Activated CD8-positive, alpha-beta memory T cell treated with anti-CD3 and anti-CD28 coated beads, Interleukin-2, amount 50 U/mL, for 1 hour (primary cell): ENCODE results near the gene RGS16.
A peak's percentile ranks its signal among the peaks of the same experiment; 100 is the strongest.

Source experiments
- DNase-seq: peaks from one replicate; pipeline ENCODE4 v3.0.0-alpha.2; 2020; ENCODE audit errors: extremely low read depth

The RGS16 gene

DNA sequence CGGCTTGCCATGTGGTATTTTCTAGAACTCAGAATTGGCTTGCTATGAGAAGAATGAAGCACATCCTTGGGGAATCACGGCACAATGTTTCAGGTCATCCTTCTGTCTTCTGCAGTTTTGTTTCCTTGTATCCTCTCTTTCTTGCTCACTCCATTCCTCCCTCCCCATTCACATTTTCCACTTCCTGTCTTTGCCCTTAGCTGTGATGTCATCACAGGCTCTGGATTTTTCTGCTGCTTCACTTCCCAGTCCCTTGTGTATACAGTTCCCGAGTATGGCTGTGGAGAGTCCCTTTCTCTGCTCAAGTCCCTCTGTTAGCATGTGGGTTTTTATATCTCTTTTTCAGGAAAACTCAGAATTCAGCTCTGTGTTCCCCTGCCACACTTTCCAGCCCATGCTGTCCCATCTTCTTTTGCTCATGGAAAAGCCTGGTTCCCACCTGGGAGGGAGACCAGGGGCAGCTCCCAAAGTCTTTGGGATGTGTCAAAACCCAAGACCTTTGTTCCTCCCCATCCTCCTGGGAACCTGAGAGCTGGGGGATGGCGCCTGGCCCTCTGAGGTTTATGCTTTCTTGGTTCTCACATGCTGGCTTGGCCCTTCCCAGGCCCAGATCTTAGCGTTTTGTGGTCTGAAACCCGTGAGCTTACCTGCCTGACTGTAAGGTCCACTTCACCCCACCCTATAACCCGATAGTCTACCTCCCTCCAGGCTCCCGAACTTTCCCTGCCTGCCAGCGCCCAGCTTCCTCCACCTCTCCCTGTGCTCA lies 4.8 kb upstream of the RGS16 start:
- no peak for DNase-seq

DNA sequence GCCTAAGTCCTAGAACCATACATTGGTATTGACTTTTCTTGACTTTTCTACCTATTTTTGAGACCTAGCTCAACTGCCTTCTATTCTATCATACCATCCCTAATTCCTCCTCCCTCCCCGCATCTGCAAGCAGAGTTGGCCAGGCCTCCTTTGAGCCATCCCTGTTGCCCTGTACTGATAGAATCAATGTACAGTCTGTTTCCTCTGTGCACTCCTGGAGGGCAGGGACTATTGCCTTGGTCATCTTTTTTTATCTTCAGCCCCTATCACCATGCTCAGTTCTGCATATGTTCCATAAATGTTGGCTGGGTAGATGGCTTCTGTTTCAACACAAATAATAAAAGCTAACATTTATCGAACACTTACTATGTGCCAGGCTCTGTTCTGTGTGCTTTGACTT lies 4.0 kb upstream of the RGS16 start:
- DNase-seq, result no peak

DNA sequence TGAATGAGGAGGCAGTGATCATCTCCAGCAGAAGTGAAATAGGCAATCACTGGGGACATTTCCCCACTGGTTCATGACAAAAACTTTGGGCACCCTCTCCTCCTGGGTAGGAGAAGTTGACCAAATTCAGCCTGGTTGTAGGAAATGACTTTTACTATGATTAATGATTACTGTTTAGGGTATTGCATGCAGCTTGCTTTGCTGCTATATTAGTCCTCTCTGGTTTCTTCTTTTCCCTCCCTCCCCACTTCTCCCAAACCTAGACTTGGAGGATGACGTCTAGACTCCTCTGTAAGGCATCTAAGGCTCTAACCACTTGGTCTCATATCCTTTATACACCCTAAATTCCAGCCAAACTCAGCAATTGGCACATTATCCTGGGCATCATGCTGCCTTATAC lies 3.4 kb upstream of the RGS16 start:
- no peak for DNase-seq

DNA sequence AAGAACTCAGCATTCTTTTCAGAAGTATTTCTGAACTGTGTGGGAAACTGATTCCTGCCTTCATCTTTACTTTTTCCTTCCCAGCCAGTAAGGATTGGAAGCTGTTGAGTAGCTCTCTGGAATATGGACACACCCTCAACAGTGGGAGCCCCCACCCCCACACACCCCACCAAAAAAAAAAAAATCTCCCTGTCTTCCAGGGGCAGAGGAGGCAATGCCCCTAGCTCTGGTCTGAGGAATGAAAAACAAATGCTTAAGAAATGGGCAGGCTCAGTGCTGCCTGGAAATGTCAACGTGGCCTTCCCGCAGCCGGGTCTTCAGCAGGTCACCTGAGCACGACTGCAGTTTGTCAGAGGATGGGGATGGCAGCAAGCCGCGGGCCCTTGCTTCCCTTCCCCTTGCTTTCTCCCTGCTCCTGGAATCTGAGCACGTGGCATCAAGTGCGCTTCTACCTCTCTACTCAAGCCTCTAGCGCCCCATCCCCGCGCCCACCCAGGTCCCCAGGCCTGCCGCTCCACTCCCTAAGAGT lies 479 bp downstream of the RGS16 start:
- DNase-seq, result no peak

DNA sequence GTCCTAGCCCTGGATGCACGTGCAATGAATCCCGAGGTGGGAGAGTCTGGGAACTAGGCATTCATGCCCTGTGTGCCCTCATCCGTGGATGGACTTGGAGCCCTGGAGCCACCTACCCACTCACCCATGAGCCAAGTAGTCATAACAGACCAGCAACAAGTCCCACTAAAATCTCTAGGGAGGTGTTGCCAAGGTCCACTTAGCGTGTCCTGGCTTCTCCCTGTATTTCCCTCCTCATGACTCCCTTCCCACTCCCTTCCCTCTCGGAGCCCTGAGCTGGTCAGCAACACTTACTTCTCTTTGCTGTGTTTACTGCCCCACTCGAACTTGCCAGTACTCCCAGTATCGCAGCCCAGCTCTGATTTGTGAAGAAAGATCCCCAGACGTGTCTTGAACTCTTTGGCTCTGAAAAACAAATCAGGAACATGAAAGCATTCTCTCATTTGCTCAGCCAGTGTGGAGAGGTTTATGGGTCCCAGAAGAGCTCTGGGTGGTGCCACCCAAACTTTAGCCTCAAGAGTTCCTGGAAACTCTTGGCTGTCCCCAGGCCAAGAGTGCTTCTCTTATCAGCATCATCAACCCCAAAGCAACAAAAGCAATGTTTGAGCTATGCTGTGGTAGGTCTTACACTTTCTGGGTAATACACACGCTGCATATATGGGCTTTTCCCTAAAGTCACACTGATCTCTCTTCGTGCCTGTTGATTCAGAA lies 1.1 kb downstream of the RGS16 start:
- DNase-seq, result no peak

DNA sequence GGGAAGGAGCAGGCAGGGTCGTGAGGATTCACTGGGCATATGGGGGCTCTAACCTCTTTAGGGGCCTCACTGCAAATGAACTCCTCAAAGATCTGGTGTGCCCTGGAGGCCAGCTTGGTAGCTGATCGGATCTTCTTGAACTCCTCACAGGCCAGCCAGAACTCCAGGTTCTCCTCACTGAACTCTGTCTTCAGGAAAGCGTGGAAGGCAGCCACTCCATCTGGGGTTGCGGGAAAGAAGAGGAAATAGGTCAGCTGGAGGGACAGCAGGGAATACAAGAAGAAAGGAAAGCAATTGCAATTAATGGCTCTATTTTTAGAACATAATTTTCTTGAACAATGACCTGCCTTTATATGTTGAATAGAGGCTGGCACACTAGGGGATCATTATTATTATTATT lies 2.3 kb downstream of the RGS16 start:
- DNase-seq, result no peak

DNA sequence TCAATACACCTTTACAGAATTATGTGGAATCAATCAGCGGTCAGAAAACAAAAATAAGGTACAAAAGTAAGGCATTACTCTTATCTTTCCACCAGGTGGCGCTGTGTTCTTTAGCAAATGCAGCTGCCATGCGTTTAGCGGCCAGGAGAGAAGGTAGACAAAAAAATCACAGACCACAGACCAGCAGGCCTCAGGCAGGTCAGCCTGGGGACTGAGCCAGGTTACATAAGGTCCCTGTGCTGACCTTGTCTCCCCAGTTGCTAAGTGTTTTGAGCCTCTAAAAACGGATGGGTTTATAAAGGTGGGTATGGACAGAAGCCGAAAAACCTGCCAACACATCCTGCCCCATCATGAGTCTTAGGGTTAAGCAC lies 2.8 kb downstream of the RGS16 start:
- peak; percentile 63 for DNase-seq

DNA sequence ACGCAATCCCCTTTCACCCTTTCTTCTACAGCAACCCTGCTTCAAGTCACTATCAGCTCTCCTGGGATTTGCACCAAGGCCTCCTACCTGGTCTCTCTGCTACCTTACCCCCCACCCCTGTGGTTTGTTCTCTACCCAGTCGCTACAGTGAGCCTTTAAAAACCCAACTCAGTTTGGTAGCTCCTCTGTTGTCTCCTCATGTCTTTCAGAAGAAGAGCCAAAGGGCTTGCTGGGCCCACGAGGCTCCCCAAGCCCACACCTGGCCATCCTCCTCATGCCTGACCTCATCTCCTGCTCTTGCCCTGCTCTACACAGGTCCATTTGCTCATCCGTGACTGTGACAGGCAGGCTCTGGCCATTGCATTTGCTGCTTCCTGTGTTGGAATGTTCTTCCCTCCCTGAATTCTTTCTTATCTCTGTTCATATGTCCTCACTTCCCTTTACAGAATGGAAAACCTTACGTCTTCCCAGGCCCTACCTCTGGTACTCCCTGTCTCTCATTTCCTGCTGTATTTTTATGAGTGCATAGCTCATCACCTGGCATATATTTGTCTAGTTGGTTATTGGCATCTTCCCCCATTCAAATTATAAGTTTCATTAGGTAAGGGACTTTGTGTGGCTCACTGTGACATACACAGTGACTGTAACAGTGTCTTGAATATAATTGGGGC lies 3.3 kb downstream of the RGS16 start:
- no peak for DNase-seq

DNA sequence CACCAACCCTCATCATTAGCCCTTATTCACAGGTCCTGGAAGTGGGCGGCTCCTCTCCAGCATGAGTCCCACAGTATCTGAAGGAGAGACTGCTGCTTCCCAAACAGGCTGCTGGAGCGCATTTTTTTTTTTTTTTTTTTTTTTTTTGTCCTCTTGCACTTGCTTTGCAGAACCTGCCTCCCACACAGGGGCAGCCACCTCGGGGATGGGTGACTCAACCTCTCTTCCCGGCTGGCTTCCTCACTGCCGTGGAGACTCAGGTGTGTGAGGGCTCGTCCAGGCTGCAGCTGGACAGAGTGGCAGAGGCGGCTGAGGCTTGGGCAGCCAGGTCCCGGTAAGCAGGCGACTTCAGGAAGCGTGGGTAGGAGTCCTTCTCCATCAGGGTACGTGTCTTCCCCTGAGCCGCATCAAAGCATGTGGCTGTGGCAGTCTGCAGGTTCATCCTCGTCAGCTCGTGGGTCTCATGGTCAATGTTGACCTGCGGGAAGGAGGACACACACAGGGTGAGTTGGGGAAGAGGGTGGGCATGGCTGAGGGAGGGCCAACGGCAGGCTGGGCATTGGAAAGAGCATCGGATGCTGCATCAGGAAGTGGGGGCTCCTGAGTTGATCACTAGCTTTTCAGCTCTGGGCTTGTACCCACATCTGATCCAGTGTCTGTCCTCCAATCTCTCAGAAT lies 4.0 kb downstream of the RGS16 start:
- no peak for DNase-seq

DNA sequence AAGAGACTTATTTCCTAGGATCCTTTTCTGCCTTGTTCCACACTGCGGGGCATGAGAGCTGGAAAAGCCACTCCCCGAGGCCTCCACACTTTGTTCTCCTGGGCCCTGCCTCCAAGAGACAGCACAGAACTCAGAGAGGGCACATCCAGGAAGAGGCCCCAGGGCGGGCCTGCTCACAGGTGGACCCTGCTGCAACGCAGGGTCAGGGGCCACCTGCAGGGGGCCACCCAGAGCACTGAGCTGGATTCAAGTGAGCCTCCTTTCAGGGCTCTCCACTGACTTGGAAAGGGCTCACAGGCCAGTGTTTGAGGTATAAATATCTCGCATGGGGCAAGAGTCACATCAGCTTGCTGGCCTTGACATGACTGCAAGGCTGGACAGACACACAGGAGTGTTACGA lies 4.8 kb downstream of the RGS16 start:
- DNase-seq, result no peak

DNA sequence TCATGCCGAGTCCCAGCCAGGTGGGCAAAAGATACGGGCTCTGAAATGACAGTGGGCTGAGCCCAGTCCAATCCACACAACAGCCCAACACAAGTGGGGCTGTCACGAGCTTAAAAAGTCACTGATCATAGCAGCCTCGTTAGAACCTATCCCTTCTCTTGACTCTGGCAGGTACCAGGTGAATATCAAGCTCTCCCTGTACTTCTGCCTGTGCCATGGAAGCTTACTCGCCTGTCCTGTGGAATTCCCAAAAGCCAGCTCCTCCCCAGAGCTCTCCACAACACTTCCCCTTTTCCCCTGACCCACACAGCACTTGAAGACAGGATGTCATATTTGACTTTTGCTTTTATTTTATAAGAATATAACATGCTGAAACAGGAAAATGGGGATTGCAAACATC lies 5.9 kb downstream of the RGS16 start:
- no peak for DNase-seq

DNA sequence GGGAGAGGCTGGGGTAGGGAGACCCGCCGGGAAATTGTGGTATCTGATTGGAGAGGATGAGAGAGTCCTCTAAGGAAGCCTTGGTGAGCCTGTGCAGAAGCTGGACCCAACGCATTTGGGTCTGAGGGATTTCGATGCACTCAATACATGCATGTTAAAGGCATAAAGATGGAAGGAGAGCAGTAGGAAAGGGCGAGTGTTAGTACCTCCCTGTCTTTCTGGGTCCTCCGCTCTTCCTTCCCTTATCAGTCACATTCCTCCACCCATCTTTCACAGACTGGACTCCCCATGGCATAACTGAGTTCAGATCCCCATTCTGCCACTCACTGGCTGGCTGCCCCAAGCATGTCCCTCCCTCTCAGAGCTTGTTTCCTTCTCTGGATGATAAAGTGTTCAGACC lies 7.3 kb downstream of the RGS16 start:
- DNase-seq, result no peak

DNA sequence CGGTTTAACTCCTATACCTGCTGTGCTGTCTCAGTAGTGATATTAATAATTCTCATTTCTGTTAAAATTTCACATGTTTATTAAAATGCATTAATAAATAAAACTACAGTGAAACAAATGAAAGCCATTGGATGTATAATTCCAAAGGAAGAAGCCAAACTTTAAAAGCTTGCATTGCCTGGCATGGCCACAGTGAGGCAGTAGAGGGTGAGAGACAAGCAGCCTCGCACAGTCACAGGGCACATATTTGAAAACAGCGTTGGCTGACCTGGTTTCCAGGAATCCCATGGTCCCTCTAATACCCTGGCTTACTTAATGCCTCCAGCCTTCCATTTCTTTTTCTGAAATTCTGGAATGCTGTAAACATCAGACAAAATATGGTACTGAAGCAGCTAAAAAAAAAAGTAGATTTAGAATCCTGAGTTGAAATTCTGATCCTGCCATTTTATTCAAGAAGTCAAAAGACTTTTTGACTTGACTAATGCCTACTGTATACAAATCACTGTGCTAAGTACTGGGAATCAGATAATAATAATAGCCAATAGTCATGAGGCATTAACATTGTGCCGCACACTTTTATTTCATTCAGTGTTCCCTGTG lies 8.4 kb downstream of the RGS16 start:
- no peak for DNase-seq

DNA sequence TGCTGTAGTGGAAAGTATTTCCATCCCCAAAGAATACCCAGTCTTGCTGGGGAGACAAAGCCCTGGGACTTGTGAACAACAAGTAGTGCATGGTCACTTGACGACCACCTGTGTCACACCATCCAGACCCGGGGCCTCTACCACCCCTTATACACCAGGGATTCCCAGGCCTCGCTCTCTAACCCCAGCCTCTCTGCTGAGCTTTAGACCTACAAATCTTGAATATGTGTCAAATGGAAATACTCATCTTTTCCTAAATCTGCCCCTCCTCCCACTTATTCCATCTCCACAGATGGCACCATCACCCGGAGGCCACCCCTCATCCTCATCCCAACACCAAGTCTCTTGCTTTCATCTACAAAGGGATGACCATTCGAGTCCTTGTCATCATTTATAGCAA lies 14.3 kb downstream of the RGS16 start:
- no peak for DNase-seq

DNA sequence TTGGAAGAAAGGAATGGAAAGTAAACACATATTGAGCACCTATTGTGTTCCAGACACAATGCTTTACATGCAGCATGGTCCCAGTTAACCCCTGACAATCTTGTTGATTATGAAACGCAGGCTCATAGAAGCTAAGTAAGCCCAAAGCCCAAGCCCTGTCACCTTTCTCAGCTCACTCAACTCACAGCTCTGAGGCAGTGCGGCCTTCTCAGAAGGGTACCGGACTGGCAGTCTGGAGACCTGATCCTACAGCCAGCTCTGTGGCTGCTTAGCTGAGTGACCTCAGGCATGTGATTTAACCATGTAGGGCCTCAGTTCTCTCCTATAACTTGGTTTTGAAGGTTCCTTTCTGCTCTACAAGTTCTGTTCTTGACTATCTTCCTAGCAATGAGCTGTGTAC lies 14.7 kb downstream of the RGS16 start:
- no peak for DNase-seq

DNA sequence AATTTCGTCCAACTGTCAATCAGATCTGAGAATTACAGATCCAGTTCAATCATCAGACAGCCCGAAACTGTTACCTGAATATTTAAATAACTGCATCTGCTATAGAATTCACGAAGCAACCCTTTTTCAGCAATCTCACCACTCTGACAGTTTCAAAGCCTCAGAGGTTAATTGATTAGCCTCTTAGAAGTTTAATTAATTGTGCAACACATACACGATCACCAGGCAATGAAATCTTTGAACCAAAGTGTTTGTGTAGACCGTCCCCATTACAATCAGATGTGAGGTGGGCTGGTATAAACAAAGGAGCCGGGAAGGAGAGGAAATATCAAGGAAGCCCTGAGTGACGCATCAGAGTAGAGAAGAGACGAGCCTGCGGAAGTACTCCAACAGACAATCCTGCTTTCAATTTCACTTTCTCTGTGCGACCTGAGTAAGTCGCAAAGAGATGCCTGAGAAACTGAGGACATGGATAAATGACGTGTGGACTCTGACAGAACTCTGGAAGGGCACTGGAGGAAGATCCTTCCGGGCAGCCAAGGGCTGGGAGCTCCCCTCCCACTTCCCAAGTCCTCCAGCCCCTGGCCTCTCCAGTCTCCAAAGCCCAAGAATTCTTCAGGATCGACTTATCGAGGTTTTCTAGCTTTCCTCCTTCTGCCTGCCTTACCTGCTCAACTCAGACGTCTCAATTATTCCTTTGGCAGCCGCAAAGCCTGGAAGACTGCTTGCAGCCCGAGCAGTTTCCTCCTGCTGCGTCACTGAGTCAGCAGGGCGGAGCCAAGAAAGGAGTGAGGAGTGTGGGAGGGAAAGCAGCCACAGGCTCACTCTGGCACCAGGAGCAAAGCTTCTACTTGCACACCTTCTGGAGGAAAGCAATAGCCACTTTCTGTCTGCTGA lies 15.4 kb downstream of the RGS16 start, which contains the start of gene RNASEL:
RNASEL (minus strand) TSS at position 757 of the 897 bp plus-strand sequence. CDS start 2,450 bp downstream, outside the sequence.
- DNase-seq, result peak; percentile 16

DNA sequence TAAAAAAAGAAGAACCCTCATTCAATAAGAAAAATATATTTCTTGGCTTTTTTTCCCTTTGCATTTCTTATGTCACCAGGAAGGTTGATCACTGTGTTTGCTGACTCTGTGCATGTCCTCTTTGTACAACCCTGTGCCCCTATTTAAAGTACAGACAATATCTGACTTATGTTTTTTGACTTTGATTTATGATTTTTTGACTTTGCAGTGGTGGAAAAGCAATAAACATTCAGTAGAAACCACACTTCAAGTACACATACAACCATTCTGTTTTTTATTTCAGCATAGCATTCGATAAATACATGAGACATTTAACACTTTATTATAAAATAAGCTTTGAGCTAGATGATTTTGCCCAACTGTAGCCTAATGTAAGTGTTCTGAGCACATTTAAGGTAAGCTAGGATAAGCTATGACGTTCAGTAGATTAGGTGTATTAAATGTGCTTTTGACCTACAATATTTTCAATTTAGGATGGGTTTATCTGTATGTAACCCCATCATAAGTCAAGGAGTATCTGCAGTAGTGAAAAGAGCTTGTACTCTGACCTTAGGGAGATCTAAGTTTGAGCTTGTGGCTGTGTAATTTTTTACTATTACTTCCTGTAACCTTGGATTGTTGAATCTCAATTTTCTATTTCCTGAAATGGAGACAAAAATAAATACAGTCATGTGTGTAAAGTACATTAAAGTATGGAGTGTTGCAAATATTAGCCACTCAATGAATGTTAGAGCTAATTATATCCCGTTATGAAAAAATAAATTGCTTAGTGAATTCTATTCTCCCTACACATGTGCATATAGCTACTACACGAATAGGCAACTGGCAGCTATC lies 16.3 kb downstream of the RGS16 start:
- DNase-seq, result no peak

DNA sequence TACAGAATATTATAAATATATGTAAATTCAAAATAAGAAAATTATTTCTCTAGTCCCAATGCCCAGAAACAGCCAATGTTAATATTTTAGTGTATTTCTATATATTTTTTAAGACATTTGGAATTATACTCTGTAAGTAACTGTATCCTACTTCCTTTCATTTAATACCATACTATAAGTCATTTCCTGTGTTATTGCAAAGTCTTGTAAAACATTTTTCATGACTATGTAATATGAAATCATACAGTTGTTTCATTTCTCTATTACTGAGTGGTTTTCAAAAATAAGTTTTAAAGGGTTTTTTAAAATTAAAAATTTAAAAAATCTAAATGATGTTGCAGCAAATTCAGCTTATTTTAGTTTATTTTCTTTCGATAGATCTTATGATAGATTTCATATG lies 17.1 kb downstream of the RGS16 start:
- no peak for DNase-seq

DNA sequence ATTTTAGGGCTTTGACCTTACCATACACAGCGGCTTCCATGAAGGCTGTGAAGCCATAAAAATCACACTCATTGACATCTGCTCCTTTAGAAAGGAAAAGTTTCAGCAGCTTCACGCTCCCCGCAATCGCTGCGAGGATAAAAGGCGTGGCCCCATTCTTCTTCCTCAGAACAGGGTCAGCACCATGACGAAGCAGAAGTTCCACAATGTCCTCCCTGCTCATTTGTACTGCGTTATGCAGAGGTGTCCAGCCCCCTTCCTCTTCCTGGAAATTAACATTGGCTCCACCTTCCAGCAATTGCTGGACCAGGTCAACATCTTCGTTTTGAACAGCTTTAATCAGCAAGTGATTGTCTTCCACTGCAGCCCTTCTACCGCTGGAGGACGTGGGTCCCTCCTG lies 17.8 kb downstream of the RGS16 start:
- DNase-seq, result no peak

DNA sequence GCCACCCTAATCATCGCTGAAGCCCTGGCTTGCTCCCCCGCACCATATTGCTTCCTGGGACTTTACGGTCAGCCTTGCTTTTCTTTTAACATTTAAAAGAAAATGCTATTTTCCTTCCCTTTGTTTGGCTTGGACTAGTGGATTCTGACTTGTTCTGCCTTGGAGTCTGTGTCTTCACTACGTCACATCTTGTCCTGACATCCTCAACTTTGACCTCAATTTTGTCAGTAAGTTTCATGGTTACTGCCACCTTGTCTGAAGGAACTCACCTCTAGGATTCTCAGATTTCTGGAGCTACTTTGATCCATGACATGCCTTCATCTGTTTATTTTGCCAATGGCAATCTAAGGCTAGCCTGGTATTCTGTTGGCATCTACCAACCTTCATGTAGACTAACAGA lies 19.4 kb downstream of the RGS16 start:
- no peak for DNase-seq
